IMR-90 (cell line): ENCODE measurements around the gene CDV3. TPM values are rescaled to one million over a fixed set of nuclear protein-coding genes. Genes with fewer than 3 reads are reported as not detected.

Experiments
- ATAC-seq: fragments of 200-7000 bp; cut with Tn5 transposase; 2 replicates; pipeline ENCODE4 v1.9.1; 2020; ENCODE audit warnings: low read depth, mild to moderate bottlenecking, moderate library complexity
- BruUV-seq: library from RNA; stranded (reverse); fragments of 400-500 nt; replicated peaks from 2 replicates; lab custom pipeline; 2021; lab: Mats Ljungman, UMichigan
- CTCF ChIA-PET: fragments of 300-600 bp; formaldehyde crosslinking; extraction: SDS; loops from one replicate; lab custom pipeline; 2021; ENCODE audit warnings: antibody characterized with exemption; lab: Yijun Ruan, JAX
- POLR2A ChIA-PET: fragments of 300-600 bp; sonication (Branson Sonifier 250); formaldehyde crosslinking; loops from one replicate; lab custom pipeline; 2022; ENCODE audit warnings: antibody characterized with exemption; ENCODE audit not compliant: unreplicated experiment; lab: Charles Lee
- DNase-seq: peaks from one replicate; pipeline ENCODE4 v3.0.0; 2013
- H2AFZ ChIP-seq: replicated peaks from 2 replicates; pipeline ENCODE3; 2013; ENCODE audit warnings: low read length, mild to moderate bottlenecking; ENCODE audit not compliant: poor library complexity
- H2AK5ac ChIP-seq: 2 replicates; pipeline ENCODE4 v1.6.1; 2013; ENCODE audit warnings: low read depth, low read length, inconsistent platforms
- H2AK9ac ChIP-seq: replicated peaks from 2 replicates; pipeline ENCODE3; 2013; ENCODE audit warnings: mild to moderate bottlenecking, low read depth, low read length, moderate library complexity; ENCODE audit not compliant: poor library complexity
- H2BK120ac ChIP-seq: 2 replicates; pipeline ENCODE4 v1.6.1; 2013; ENCODE audit warnings: low read depth, low read length, inconsistent platforms
- H2BK15ac ChIP-seq: 3 replicates; pipeline ENCODE4 v1.6.1; 2013; ENCODE audit warnings: low read depth, low read length, inconsistent platforms
- H2BK20ac ChIP-seq: 2 replicates; pipeline ENCODE4 v1.6.1; 2013; ENCODE audit warnings: low read depth, mild to moderate bottlenecking, inconsistent platforms, low read length, moderate library complexity
- H2BK5ac ChIP-seq: 2 replicates; pipeline ENCODE4 v1.6.1; 2013; ENCODE audit warnings: mild to moderate bottlenecking, low read depth, low read length, inconsistent platforms; ENCODE audit not compliant: poor library complexity, severe bottlenecking
- H3K14ac ChIP-seq: replicated peaks from 2 replicates; pipeline ENCODE4 v1.6.1; 2013; ENCODE audit warnings: low read depth, low read length, inconsistent platforms
- H3K18ac ChIP-seq: 2 replicates; pipeline ENCODE4 v1.6.1; 2013; ENCODE audit warnings: low read depth, low read length, control low read depth
- H3K23ac ChIP-seq: 2 replicates; pipeline ENCODE4 v1.6.1; 2013; ENCODE audit warnings: low read depth, low read length, inconsistent platforms
- H3K27ac ChIP-seq: 2 replicates; pipeline ENCODE4 v1.5.1; 2013; ENCODE audit warnings: mild to moderate bottlenecking, control low read depth, low read length; ENCODE audit not compliant: insufficient read depth
- H3K27me3 ChIP-seq: 2 replicates; pipeline ENCODE4 v1.6.1; 2013; ENCODE audit warnings: low read length; ENCODE audit not compliant: control insufficient read depth, insufficient read depth
- H3K36me3 ChIP-seq: 2 replicates; pipeline ENCODE4 v1.6.1; 2013; ENCODE audit warnings: low read length, mixed read lengths; ENCODE audit not compliant: control insufficient read depth, insufficient read depth
- H3K4ac ChIP-seq: 2 replicates; pipeline ENCODE4 v1.6.1; 2013; ENCODE audit warnings: low read depth, low read length, inconsistent platforms
- H3K4me1 ChIP-seq: 2 replicates; pipeline ENCODE4 v1.6.1; 2013; ENCODE audit warnings: low read length, mixed read lengths; ENCODE audit not compliant: control insufficient read depth, insufficient read depth
- H3K4me2 ChIP-seq: 2 replicates; pipeline ENCODE4 v1.6.1; 2013; ENCODE audit warnings: low read depth, mild to moderate bottlenecking, control low read depth, low read length, moderate library complexity
- H3K4me3 ChIP-seq: 2 replicates; pipeline ENCODE4 v1.5.1; 2013; ENCODE audit warnings: low read depth, mild to moderate bottlenecking, control low read depth, low read length, moderate library complexity; ENCODE audit not compliant: insufficient read depth
- H3K56ac ChIP-seq: 2 replicates; pipeline ENCODE4 v1.6.1; 2013; ENCODE audit warnings: low read length, inconsistent platforms; ENCODE audit not compliant: insufficient read depth; ENCODE audit errors: extremely low read depth
- H3K79me1 ChIP-seq, 2 experiments: 2 replicates each; pipeline ENCODE4 v1.6.1; 2013; ENCODE audit warnings: low read length in 2 of 2, inconsistent platforms in 1 of 2, low read depth in 1 of 2
- H3K9ac ChIP-seq: 2 replicates; pipeline ENCODE4 v1.6.1; 2013; ENCODE audit warnings: low read depth, low read length, control low read depth
- H3K9me1 ChIP-seq: 2 replicates; pipeline ENCODE4 v1.6.1; 2013; ENCODE audit warnings: low read length, inconsistent platforms; ENCODE audit not compliant: insufficient read depth
- H3K9me3 ChIP-seq: 2 replicates; pipeline ENCODE4 v1.6.1; 2013; ENCODE audit warnings: low read length; ENCODE audit not compliant: control insufficient read depth, insufficient read depth
- H4K20me1 ChIP-seq: 2 replicates; pipeline ENCODE4 v1.6.1; 2013; ENCODE audit warnings: low read length, inconsistent platforms; ENCODE audit not compliant: insufficient read depth
- H4K5ac ChIP-seq: 2 replicates; pipeline ENCODE4 v1.6.1; 2013; ENCODE audit warnings: mild to moderate bottlenecking, low read depth, low read length, control low read depth
- H4K8ac ChIP-seq, 2 experiments: 2 replicates each; pipeline ENCODE4 v1.6.1; 2013; ENCODE audit warnings: low read depth in 2 of 2, low read length in 2 of 2, control low read depth in 1 of 2, inconsistent platforms in 1 of 2
- H4K91ac ChIP-seq: 2 replicates; pipeline ENCODE4 v1.6.1; 2013; ENCODE audit warnings: low read depth, low read length, inconsistent platforms; ENCODE audit not compliant: insufficient read depth
- CEBPB ChIP-seq: IDR thresholded peaks from 2 replicates; pipeline ENCODE4 v1.6.1; 2012; ENCODE audit warnings: low read depth, low read length, improper control_type of control experiment
- CHD1 ChIP-seq: IDR thresholded peaks from 2 replicates; pipeline ENCODE4 v1.6.1; 2012; ENCODE audit warnings: low read depth, low read length, improper control_type of control experiment
- FOS ChIP-seq: fragments of 150-350 bp; IDR thresholded peaks from 2 replicates; pipeline ENCODE4 v1.6.1; 2016; ENCODE audit warnings: low read depth, low read length
- MAFK ChIP-seq: IDR thresholded peaks from 2 replicates; pipeline ENCODE4 v1.6.1; 2012; ENCODE audit warnings: low read depth, low read length, improper control_type of control experiment
- SMC3 ChIP-seq: fragments of 150-350 bp; IDR thresholded peaks from 2 replicates; pipeline ENCODE4 v1.6.1; 2016; ENCODE audit warnings: low read depth, mild to moderate bottlenecking, antibody characterized with exemption, low read length, moderate library complexity
- WGBS, 2 experiments: methylation state at CpG; one replicate each; pipeline versions ENCODE4 v1.1.5 to v1.1.7; 2013; ENCODE audit warnings: missing lambda C conversion rate in 2 of 2; ENCODE audit not compliant: insufficient read length in 1 of 2; ENCODE audit errors: extremely low coverage in 2 of 2; 5-methylcytosine and 5-hydroxymethylcytosine counted together
- dilution Hi-C: fragments of 300-500 bp; cut with HindIII; formaldehyde crosslinking; loops from one replicate; pipeline ENCODE4 v1.14.3; 2018; ENCODE audit warnings: low sequenced_read_pairs; ENCODE audit not compliant: unreplicated experiment
- in situ Hi-C: fragments of 300-500 bp; cut with MboI; formaldehyde crosslinking; loops from 3 replicates; pipeline ENCODE4 v1.14.3; 2019; ENCODE audit warnings: low sequenced_read_pairs, inconsistent platforms, mixed read lengths
- intact Hi-C: fragments of 100-400 bp; cut with micrococcal nuclease; formaldehyde crosslinking; loops from 2 replicates; pipeline ENCODE4 v1.10.0; 2022
- polyA plus RNA-seq, 3 experiments: library from polyadenylated mRNA; depleted of rRNA; stranded (reverse); fragments of >200 nt; gene quantifications; 2 replicates each; pipeline ENCODE4 v1.2.3, GENCODE V29; 2012; ENCODE audit warnings: low replicate concordance in 1 of 3
- total RNA-seq: library from RNA; depleted of rRNA; stranded (reverse); fragments of >200 nt; gene quantifications from 2 replicates; pipeline ENCODE4 v1.2.3, GENCODE V29; 2012

The CDV3 gene
- total and polyA plus RNA-seq, 2 of the 4 experiments (the other 2 are of a cell fraction) = 93.6 to 120 TPM

DNA sequence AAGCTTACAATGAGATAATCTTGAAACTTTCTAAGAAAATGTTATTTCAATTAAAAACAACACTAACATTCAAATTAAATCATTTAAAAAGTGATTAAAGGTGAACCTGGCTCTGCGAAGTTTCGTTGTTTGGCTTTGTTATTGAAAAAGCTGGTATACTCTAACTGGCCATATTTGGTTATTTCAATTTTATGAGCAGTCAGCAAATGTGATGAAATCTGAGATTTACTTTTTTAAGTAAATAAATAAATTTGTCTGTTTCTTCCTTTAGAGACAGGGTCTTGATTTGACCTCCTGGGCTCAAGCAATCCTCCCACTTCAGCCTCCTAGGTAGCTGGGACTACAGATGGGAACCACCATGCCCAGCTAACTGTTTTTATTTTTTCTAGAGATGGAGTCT is 38.0 kb downstream of the CDV3 start:
- Histone ChIP-seq H4K5ac (no peak overlapping the region), H3K27me3 (no peaks in the 10 kb centered on the region), H3K56ac (no peak overlapping the region), H2AK5ac (no peak overlapping the region), H2BK15ac (no peak overlapping the region), H3K9ac (no peak overlapping the region), H3K23ac (no peak overlapping the region), H3K18ac (no peak overlapping the region), H3K14ac (no peak overlapping the region), H4K20me1 (no peaks in the 10 kb centered on the region), H3K9me1 (no peaks in the 10 kb centered on the region), H2BK120ac (no peak overlapping the region), H3K4me2 (no peak overlapping the region), H2AK9ac (no peak overlapping the region), H3K4me1 (no peaks in the 10 kb centered on the region), H2BK20ac (no peak overlapping the region), H3K4me3 (no peak overlapping the region), H3K9me3 (no peaks in the 10 kb centered on the region), H3K79me1 (peaks cover 0 to 3% of the 10 kb centered on the region in 2 experiments; a peak in 1 of 4 replicates), H2BK5ac (no peak overlapping the region), H2AFZ (no peak overlapping the region), H4K8ac (no peak overlapping the region), H4K91ac (no peak overlapping the region), H3K36me3 (peaks cover 20% of the 10 kb centered on the region), H3K27ac (no peak overlapping the region; the same call in 1 of the 2 replicates), H3K4ac (no peak overlapping the region)
- CTCF ChIA-PET = interaction anchor here (0.5 to 0.6 kb wide), 2 partner anchors 206 to 1012 kb away, joined by 6 to 7 read pairs; no protein-coding TSS in a partner anchor
- no CpG with 5 or more reads among the region's 2 CpGs for WGBS, 2 experiments
- dilution Hi-C loops (no loop called here), in situ Hi-C loops (loop anchor here (25.0 kb wide), 2 partner anchors 899 to 1124 kb away; partner anchors contain the start of gene NPHP3), intact Hi-C loops (no loop called here)
- BruUV-seq = no TSS peak
- no peak for ATAC-seq
- POLR2A ChIA-PET = no interaction called here
- no peak for TF ChIP-seq FOS
- TF ChIP-seq CHD1 = no peak
- TF ChIP-seq CEBPB = no peak
- TF ChIP-seq MAFK = peak; percentile 54
- TF ChIP-seq SMC3 = no peak
- DNase-seq = no peak
